Subcutaneous abdominal adipose tissue (tissue), 5 donors: ENCODE results near the gene ANO2.

Source experiments
- H3K27ac ChIP-seq: one replicate; pipeline ENCODE4 v1.7.0; 2013; ENCODE audit warnings: low read depth, mild to moderate bottlenecking, inconsistent platforms, low read length, moderate library complexity
- H3K27me3 ChIP-seq, 5 donors: one replicate each; pipeline ENCODE4 v1.7.0; 2013; ENCODE audit warnings: low read length in 5 of 5, inconsistent platforms in 1 of 5; ENCODE audit not compliant: control insufficient read depth in 5 of 5, insufficient read depth in 4 of 5
- H3K36me3 ChIP-seq, 5 donors: one replicate each; pipeline ENCODE4 v1.7.0; 2013; ENCODE audit warnings: low read length in 5 of 5; ENCODE audit not compliant: control insufficient read depth in 5 of 5, insufficient read depth in 5 of 5
- H3K4me1 ChIP-seq, 5 donors: one replicate each; pipeline ENCODE4 v1.7.0; 2013; ENCODE audit warnings: low read length in 5 of 5, mild to moderate bottlenecking in 3 of 5, moderate library complexity in 1 of 5; ENCODE audit not compliant: control insufficient read depth in 5 of 5, insufficient read depth in 5 of 5
- H3K4me3 ChIP-seq, 5 donors: one replicate each; pipeline ENCODE4 v1.7.0; 2013; ENCODE audit warnings: low read length in 5 of 5, low read depth in 1 of 5
- H3K9ac ChIP-seq, 5 donors: one replicate each; pipeline ENCODE4 v1.7.0; 2013; ENCODE audit warnings: low read length in 5 of 5, mild to moderate bottlenecking in 4 of 5, moderate library complexity in 3 of 5
- H3K9me3 ChIP-seq, 5 donors: one replicate each; pipeline ENCODE4 v1.7.0; 2013; ENCODE audit warnings: low read length in 5 of 5; ENCODE audit not compliant: control insufficient read depth in 5 of 5
- donor health status: healthy.
- donor health status: healthy.
- donor health status: healthy.
- donor health status: healthy.
- donor health status: healthy.

ANO2 gene

GRCh38 chr12:5965950-5966383 is 20.9 kb upstream of the ANO2 start:
- Histone ChIP-seq H3K27ac (no peak overlapping the region), H3K4me3 (no peak overlapping the region), H3K27me3 (peaks cover 0 to 4% (median 3%) of the 10 kb centered on the region in 5 donors), H3K4me1 (no peaks in the 10 kb centered on the region), H3K9me3 (no peaks in the 10 kb centered on the region), H3K36me3 (peaks cover 0 to 50% (median 26%) of the 10 kb centered on the region in 5 donors), H3K9ac (no peak overlapping the region)

GRCh38 chr12:5964913-5965900 is 20.1 kb upstream of the ANO2 start:
- H3K9ac ChIP-seq, result no peak overlapping the region
- H3K4me1 ChIP-seq, result no peaks in the 10 kb centered on the region
- H3K27me3 ChIP-seq, result peaks cover 0 to 4% (median 3%) of the 10 kb centered on the region in 5 donors
- no peak overlapping the region for H3K27ac ChIP-seq
- H3K36me3 ChIP-seq, result peaks cover 0 to 42% (median 20%) of the 10 kb centered on the region in 5 donors
- H3K9me3 ChIP-seq, result no peaks in the 10 kb centered on the region
- no peak overlapping the region for H3K4me3 ChIP-seq

- Histone ChIP-seq H3K27ac (no peak overlapping the region), H3K36me3 (peaks cover 0 to 25% (median 9%) of the 10 kb centered on the region in 5 donors), H3K9me3 (no peaks in the 10 kb centered on the region), H3K4me3 (no peak overlapping the region), H3K9ac (no peak overlapping the region), H3K27me3 (peaks cover 0 to 4% (median 0%) of the 10 kb centered on the region in 5 donors), H3K4me1 (no peaks in the 10 kb centered on the region)
Observed at GRCh38 chr12:5963515-5963914, 18.5 kb upstream of the ANO2 start.

- peaks cover 0 to 4% (median 0%) of the 10 kb centered on the region in 5 donors for H3K27me3 ChIP-seq
- no peak overlapping the region for H3K4me3 ChIP-seq
- no peaks in the 10 kb centered on the region for H3K9me3 ChIP-seq
- H3K4me1 ChIP-seq, result no peaks in the 10 kb centered on the region
- no peak overlapping the region for H3K27ac ChIP-seq
- H3K9ac ChIP-seq, result no peak overlapping the region
- peaks cover 0 to 10% (median 2%) of the 10 kb centered on the region in 5 donors for H3K36me3 ChIP-seq
Observed at GRCh38 chr12:5960783-5961182, 15.7 kb upstream of the ANO2 start.

GRCh38 chr12:5956987-5957386 is 11.9 kb upstream of the ANO2 start:
- Histone ChIP-seq H3K36me3 (peaks cover 0 to 21% (median 7%) of the 10 kb centered on the region in 5 donors), H3K4me1 (no peaks in the 10 kb centered on the region), H3K9ac (no peak overlapping the region)

GRCh38 chr12:5954661-5955060 is 9.6 kb upstream of the ANO2 start:
- H3K4me1 ChIP-seq, result no peaks in the 10 kb centered on the region
- H3K27me3 ChIP-seq, result peaks cover 0 to 4% (median 0%) of the 10 kb centered on the region in 5 donors
- no peak overlapping the region for H3K4me3 ChIP-seq
- H3K36me3 ChIP-seq, result peaks cover 0 to 42% (median 21%) of the 10 kb centered on the region in 5 donors
- H3K9ac ChIP-seq, result no peak overlapping the region
- H3K27ac ChIP-seq, result no peak overlapping the region
- no peaks in the 10 kb centered on the region for H3K9me3 ChIP-seq

More at GRCh38 chr12:5956987-5957386, 11.9 kb upstream of the ANO2 start:
- Histone ChIP-seq H3K9me3 (no peaks in the 10 kb centered on the region), H3K27ac (no peak overlapping the region), H3K4me3 (no peak overlapping the region), H3K27me3 (no peaks in the 10 kb centered on the region)

- Histone ChIP-seq H3K27ac (no peak overlapping the region), H3K4me1 (no peaks in the 10 kb centered on the region), H3K36me3 (peaks cover 0 to 44% (median 27%) of the 10 kb centered on the region in 5 donors), H3K9me3 (no peaks in the 10 kb centered on the region), H3K4me3 (no peak overlapping the region), H3K27me3 (peaks cover 0 to 6% (median 2%) of the 10 kb centered on the region in 5 donors), H3K9ac (no peak overlapping the region)
Observed at GRCh38 chr12:5953835-5954586, 9.0 kb upstream of the ANO2 start.

- no peak overlapping the region for H3K27ac ChIP-seq
- peaks cover 0 to 20% (median 9%) of the 10 kb centered on the region in 5 donors for H3K27me3 ChIP-seq
- no peak overlapping the region for H3K9ac ChIP-seq
- H3K4me3 ChIP-seq, result no peak overlapping the region
- no peaks in the 10 kb centered on the region for H3K9me3 ChIP-seq
- H3K4me1 ChIP-seq, result no peaks in the 10 kb centered on the region
- H3K36me3 ChIP-seq, result peaks cover 0 to 61% (median 39%) of the 10 kb centered on the region in 5 donors
Observed at GRCh38 chr12:5952031-5952430, 7.0 kb upstream of the ANO2 start.

- H3K27me3 ChIP-seq, result peaks cover 19 to 51% (median 26%) of the 10 kb centered on the region in 5 donors
Observed at GRCh38 chr12:5948696-5949095, 3.6 kb upstream of the ANO2 start.

More at GRCh38 chr12:5948696-5949095, 3.6 kb upstream of the ANO2 start:
- H3K4me1 ChIP-seq, result peaks cover 0 to 18% (median 10%) of the 10 kb centered on the region in 5 donors
- no peaks in the 10 kb centered on the region for H3K9me3 ChIP-seq
- H3K4me3 ChIP-seq, result no peak overlapping the region
- H3K36me3 ChIP-seq, result peaks cover 0 to 74% (median 56%) of the 10 kb centered on the region in 5 donors
- H3K27ac ChIP-seq, result no peak overlapping the region
- no peak overlapping the region for H3K9ac ChIP-seq
